Measurements from ENCODE around the gene UCK2. TPM values are rescaled to one million over a fixed set of nuclear protein-coding genes. Genes with fewer than 3 reads are reported as not detected.

UCK2 gene
- polyA plus RNA-seq, 2 of the 4 experiments (the other 2 are of a cell fraction): 72.4 to 98.9 TPM

DNA sequence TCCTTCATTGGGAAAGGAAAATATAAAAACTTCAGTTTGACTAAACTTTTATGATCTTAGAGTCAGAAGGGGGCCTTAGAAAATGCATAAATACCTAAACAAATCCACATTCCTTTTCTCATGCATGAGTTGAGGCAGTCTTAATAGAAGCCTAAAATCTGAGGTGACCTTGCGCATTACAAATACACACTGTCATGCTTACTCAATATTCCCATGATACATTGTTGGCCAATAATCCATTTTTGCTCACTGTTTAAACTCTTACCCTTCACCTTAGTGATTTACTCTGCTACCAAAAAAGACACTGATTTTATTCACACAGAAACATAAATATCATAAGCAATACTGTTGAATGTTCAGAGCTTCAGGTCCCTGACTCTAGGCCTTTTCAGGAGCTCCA is 39.7 kb upstream of the UCK2 start:
- Histone ChIP-seq H3K4me1 (no peaks in the 10 kb centered on the region), H3K4me3 (no peak overlapping the region), H3K9me3 (no peaks in the 10 kb centered on the region), H3K4me2 (no peak overlapping the region), H3K27ac (no peak overlapping the region)
- 92% methylated on average over 1 of the region's 1 CpG for whole genome bisulfite sequencing (ENCODE audit: missing lambda C conversion rate)
- CTCF ChIA-PET: no interaction called here
- TF ChIP-seq GATA3 (IDR thresholded peaks at IDR 0.05; ENCODE audit: borderline replicate concordance) (no peak), HEYL (CRISPR knock-in tag; IDR thresholded peaks at IDR 0.05) (no peak), ZSCAN20 (CRISPR knock-in tag; IDR thresholded peaks at IDR 0.05) (no peak), CBX2 (IDR thresholded peaks at IDR 0.05; ENCODE audit: borderline replicate concordance, low read depth) (no peak), POLR2A (IDR thresholded peaks at IDR 0.05; ENCODE audit: low read length) (no peak), CHD2 (IDR thresholded peaks at IDR 0.05; ENCODE audit: low read length, partially characterized antibody) (no peak), HOXB13 (CRISPR knock-in tag; IDR thresholded peaks at IDR 0.05; ENCODE audit: low read depth) (no peak), ZNF302 (CRISPR knock-in tag; IDR thresholded peaks at IDR 0.05) (no peak), RAD21 (conservative IDR thresholded peaks at IDR 0.05 in 1 of 2, IDR thresholded peaks at IDR 0.05 in 1 of 2) (no peak), KDM1A (IDR thresholded peaks at IDR 0.05; ENCODE audit: low read depth) (no peak)
- TF ChIP-seq, protein P1, sequence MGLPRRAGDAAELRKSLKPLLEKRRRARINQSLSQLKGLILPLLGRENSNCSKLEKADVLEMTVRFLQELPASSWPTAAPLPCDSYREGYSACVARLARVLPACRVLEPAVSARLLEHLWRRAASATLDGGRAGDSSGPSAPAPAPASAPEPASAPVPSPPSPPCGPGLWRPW (IDR thresholded peaks at IDR 0.05): no peak
- DNase-seq (ENCODE audit: low read depth in 1 of 2, low spot score in 1 of 2) (no peak), FAIRE-seq (no peak), ATAC-seq (no peak)
- POLR2A ChIA-PET: no interaction called here

DNA sequence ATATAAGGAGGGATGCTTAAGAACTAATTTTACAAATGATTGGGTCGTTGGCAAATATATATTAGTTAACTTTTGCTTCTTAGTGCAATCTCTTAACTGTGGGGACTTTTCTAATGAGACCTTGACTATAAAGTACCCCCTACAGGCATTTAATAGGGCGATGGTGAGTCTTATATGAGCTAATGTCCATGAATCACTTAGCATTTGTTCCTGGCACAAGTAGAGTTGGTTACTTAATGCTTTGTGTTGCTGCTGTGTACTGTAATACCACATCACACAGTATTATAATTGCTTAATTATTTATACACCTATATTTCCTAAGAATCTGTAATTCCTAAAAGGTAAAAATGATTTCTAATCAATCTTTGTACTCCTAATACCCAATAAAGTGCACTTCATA is 33.5 kb upstream of the UCK2 start:
- FAIRE-seq (no peak), ATAC-seq (no peak), DNase-seq (ENCODE audit: low read depth in 1 of 2, low spot score in 1 of 2) (no peak)
- H3K4me2 ChIP-seq: no peak overlapping the region
- no peaks in the 10 kb centered on the region for H3K4me1 ChIP-seq
- WGBS (ENCODE audit: missing lambda C conversion rate): 12% methylated on average over 2 of the region's 2 CpGs
- no peak for TF ChIP-seq HOXB5 (CRISPR knock-in tag; IDR thresholded peaks at IDR 0.05)
- TF ChIP-seq, protein P2, sequence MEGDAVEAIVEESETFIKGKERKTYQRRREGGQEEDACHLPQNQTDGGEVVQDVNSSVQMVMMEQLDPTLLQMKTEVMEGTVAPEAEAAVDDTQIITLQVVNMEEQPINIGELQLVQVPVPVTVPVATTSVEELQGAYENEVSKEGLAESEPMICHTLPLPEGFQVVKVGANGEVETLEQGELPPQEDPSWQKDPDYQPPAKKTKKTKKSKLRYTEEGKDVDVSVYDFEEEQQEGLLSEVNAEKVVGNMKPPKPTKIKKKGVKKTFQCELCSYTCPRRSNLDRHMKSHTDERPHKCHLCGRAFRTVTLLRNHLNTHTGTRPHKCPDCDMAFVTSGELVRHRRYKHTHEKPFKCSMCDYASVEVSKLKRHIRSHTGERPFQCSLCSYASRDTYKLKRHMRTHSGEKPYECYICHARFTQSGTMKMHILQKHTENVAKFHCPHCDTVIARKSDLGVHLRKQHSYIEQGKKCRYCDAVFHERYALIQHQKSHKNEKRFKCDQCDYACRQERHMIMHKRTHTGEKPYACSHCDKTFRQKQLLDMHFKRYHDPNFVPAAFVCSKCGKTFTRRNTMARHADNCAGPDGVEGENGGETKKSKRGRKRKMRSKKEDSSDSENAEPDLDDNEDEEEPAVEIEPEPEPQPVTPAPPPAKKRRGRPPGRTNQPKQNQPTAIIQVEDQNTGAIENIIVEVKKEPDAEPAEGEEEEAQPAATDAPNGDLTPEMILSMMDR (IDR thresholded peaks at IDR 0.05): no peak
- TF ChIP-seq, protein P3, sequence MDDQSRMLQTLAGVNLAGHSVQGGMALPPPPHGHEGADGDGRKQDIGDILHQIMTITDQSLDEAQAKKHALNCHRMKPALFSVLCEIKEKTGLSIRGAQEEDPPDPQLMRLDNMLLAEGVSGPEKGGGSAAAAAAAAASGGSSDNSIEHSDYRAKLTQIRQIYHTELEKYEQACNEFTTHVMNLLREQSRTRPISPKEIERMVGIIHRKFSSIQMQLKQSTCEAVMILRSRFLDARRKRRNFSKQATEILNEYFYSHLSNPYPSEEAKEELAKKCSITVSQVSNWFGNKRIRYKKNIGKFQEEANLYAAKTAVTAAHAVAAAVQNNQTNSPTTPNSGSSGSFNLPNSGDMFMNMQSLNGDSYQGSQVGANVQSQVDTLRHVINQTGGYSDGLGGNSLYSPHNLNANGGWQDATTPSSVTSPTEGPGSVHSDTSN (IDR thresholded peaks at IDR 0.05): no peak
- TF ChIP-seq ESRRA (IDR thresholded peaks at IDR 0.05; ENCODE audit: borderline replicate concordance, low read length): no peak
- no peak for TF ChIP-seq RFX5 (IDR thresholded peaks at IDR 0.05)
- no peak for TF ChIP-seq JUN (IDR thresholded peaks at IDR 0.05)
- TF ChIP-seq NPAS2 (CRISPR knock-in tag; IDR thresholded peaks at IDR 0.05; ENCODE audit: borderline replicate concordance): no peak
- no peak for TF ChIP-seq RARB (CRISPR knock-in tag; IDR thresholded peaks at IDR 0.05)
- TF ChIP-seq, protein P1 (IDR thresholded peaks at IDR 0.05): no peak
- no peak for TF ChIP-seq HOXA7 (CRISPR knock-in tag; IDR thresholded peaks at IDR 0.05)
- no peak for TF ChIP-seq CBX2 (IDR thresholded peaks at IDR 0.05; ENCODE audit: borderline replicate concordance, low read depth)
- TF ChIP-seq, protein P4, sequence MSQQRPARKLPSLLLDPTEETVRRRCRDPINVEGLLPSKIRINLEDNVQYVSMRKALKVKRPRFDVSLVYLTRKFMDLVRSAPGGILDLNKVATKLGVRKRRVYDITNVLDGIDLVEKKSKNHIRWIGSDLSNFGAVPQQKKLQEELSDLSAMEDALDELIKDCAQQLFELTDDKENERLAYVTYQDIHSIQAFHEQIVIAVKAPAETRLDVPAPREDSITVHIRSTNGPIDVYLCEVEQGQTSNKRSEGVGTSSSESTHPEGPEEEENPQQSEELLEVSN (IDR thresholded peaks at IDR 0.05; ENCODE audit: borderline replicate concordance, low read depth): no peak
- no peak for TF ChIP-seq RCOR1 (IDR thresholded peaks at IDR 0.05; ENCODE audit: low read depth, low read length)
- TF ChIP-seq, protein P5, sequence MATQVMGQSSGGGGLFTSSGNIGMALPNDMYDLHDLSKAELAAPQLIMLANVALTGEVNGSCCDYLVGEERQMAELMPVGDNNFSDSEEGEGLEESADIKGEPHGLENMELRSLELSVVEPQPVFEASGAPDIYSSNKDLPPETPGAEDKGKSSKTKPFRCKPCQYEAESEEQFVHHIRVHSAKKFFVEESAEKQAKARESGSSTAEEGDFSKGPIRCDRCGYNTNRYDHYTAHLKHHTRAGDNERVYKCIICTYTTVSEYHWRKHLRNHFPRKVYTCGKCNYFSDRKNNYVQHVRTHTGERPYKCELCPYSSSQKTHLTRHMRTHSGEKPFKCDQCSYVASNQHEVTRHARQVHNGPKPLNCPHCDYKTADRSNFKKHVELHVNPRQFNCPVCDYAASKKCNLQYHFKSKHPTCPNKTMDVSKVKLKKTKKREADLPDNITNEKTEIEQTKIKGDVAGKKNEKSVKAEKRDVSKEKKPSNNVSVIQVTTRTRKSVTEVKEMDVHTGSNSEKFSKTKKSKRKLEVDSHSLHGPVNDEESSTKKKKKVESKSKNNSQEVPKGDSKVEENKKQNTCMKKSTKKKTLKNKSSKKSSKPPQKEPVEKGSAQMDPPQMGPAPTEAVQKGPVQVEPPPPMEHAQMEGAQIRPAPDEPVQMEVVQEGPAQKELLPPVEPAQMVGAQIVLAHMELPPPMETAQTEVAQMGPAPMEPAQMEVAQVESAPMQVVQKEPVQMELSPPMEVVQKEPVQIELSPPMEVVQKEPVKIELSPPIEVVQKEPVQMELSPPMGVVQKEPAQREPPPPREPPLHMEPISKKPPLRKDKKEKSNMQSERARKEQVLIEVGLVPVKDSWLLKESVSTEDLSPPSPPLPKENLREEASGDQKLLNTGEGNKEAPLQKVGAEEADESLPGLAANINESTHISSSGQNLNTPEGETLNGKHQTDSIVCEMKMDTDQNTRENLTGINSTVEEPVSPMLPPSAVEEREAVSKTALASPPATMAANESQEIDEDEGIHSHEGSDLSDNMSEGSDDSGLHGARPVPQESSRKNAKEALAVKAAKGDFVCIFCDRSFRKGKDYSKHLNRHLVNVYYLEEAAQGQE (IDR thresholded peaks at IDR 0.05): no peak
- no peak for TF ChIP-seq CHD4 (IDR thresholded peaks at IDR 0.05; ENCODE audit: borderline replicate concordance)
- TF ChIP-seq, protein P6, sequence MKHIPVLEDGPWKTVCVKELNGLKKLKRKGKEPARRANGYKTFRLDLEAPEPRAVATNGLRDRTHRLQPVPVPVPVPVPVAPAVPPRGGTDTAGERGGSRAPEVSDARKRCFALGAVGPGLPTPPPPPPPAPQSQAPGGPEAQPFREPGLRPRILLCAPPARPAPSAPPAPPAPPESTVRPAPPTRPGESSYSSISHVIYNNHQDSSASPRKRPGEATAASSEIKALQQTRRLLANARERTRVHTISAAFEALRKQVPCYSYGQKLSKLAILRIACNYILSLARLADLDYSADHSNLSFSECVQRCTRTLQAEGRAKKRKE (CRISPR knock-in tag; IDR thresholded peaks at IDR 0.05; ENCODE audit: low read depth): no peak
- H3K27ac ChIP-seq: no peak overlapping the region
- H3K9me3 ChIP-seq: peaks cover 4% of the 10 kb centered on the region; the same call in 2 of the 3 replicates
- ChIA-PET POLR2A (no interaction called here), CTCF (interaction anchor here (1.0 kb wide), 1 partner anchor 24 kb away, joined by 4 read pairs; no protein-coding TSS in a partner anchor)
- H3K4me3 ChIP-seq: no peak overlapping the region

All from A549 (cell line).